GM18502 (cell line): ENCODE measurements around the gene DNM3.

Experiments used
- ATAC-seq: cut with Tn5 transposase; IDR thresholded peaks from one replicate; pipeline ENCODE4 v1.9.1; 2021; ENCODE audit warnings: mild to moderate bottlenecking; ENCODE audit not compliant: unreplicated experiment, poor library complexity

The DNM3 gene

GRCh38 chr1:172375211-172375631 is 533.9 kb downstream of the DNM3 start:
- no peak for ATAC-seq

- ATAC-seq = no peak
Observed at GRCh38 chr1:172376431-172376830, 535.1 kb downstream of the DNM3 start.

- no peak for ATAC-seq
Observed at GRCh38 chr1:172377565-172377964, 536.3 kb downstream of the DNM3 start.

GRCh38 chr1:172378109-172378760 is 536.9 kb downstream of the DNM3 start:
- ATAC-seq = no peak

GRCh38 chr1:172380441-172381244 is 539.3 kb downstream of the DNM3 start:
- ATAC-seq = peak; percentile 92

- no peak for ATAC-seq
Observed at GRCh38 chr1:172381946-172382345, 540.6 kb downstream of the DNM3 start.

- no peak for ATAC-seq
Observed at GRCh38 chr1:172382406-172382805, 541.1 kb downstream of the DNM3 start.

GRCh38 chr1:172382990-172383389 is 541.7 kb downstream of the DNM3 start:
- no peak for ATAC-seq

- no peak for ATAC-seq
Observed at GRCh38 chr1:172383536-172383935, 542.2 kb downstream of the DNM3 start.

- no peak for ATAC-seq
Observed at GRCh38 chr1:172384656-172385055, 543.4 kb downstream of the DNM3 start.

- no peak for ATAC-seq
Observed at GRCh38 chr1:172386046-172386445, 544.7 kb downstream of the DNM3 start.

- no peak for ATAC-seq
Observed at GRCh38 chr1:172388490-172388889, 547.2 kb downstream of the DNM3 start.

GRCh38 chr1:172390301-172390682 is 549.0 kb downstream of the DNM3 start:
- peak; percentile 33 for ATAC-seq

GRCh38 chr1:172390683-172391551 is 549.6 kb downstream of the DNM3 start:
- ATAC-seq = peak; percentile 68

GRCh38 chr1:172391976-172392375 is 550.7 kb downstream of the DNM3 start:
- ATAC-seq = no peak

- ATAC-seq = no peak
Observed at GRCh38 chr1:172393354-172393753, 552.1 kb downstream of the DNM3 start.

- ATAC-seq = peak; percentile 70
Observed at GRCh38 chr1:172394141-172394751, 552.9 kb downstream of the DNM3 start.

GRCh38 chr1:172394811-172395210 is 553.5 kb downstream of the DNM3 start:
- ATAC-seq = no peak

- ATAC-seq = no peak
Observed at GRCh38 chr1:172395576-172395975, 554.3 kb downstream of the DNM3 start.

GRCh38 chr1:172397221-172397620 is 555.9 kb downstream of the DNM3 start:
- ATAC-seq = no peak
